Fibroblast of the conjunctiva (primary cell): ENCODE results near the gene NBPF1.
A peak's percentile ranks its signal among the peaks of the same experiment; 100 is the strongest.
"Not testable (repeated sequence)": the region's sequence is repeated elsewhere in the genome, so short reads cannot be mapped to it uniquely, and the experiment has no call there.

Experiments used
- DNase-seq: peaks from one replicate; pipeline ENCODE4 v3.0.0-alpha.2; 2010; ENCODE audit warnings: low read depth

The NBPF1 gene

GRCh38 chr1:16613185-16614147 is at the start of gene NBPF1:
Gene NBPF1 (minus strand): TSS chr1:16613564.
- DNase-seq = peak; percentile 89

GRCh38 chr1:16658234-16658633 is 44.9 kb upstream of the NBPF1 start:
- DNase-seq = not testable (repeated sequence)

- DNase-seq = not testable (repeated sequence)
These were observed 43.8 kb upstream of the NBPF1 start for GRCh38 chr1:16656981-16657683.

- not testable (repeated sequence) for DNase-seq
These were observed 43.2 kb upstream of the NBPF1 start for GRCh38 chr1:16656574-16656973.

GRCh38 chr1:16651560-16651959 is 38.2 kb upstream of the NBPF1 start:
- not testable (repeated sequence) for DNase-seq

GRCh38 chr1:16649960-16650359 is 36.6 kb upstream of the NBPF1 start:
- DNase-seq = not testable (repeated sequence)

GRCh38 chr1:16649390-16649789 is 36.0 kb upstream of the NBPF1 start:
- not testable (repeated sequence) for DNase-seq

- not testable (repeated sequence) for DNase-seq
These were observed 35.4 kb upstream of the NBPF1 start for GRCh38 chr1:16648756-16649155.

- DNase-seq = not testable (repeated sequence)
These were observed 34.9 kb upstream of the NBPF1 start for GRCh38 chr1:16648250-16648649.

GRCh38 chr1:16647179-16648176 is 34.1 kb upstream of the NBPF1 start:
- DNase-seq = not testable (repeated sequence)

- DNase-seq = not testable (repeated sequence)
These were observed 33.4 kb upstream of the NBPF1 start for GRCh38 chr1:16646716-16647115.

GRCh38 chr1:16646061-16646664 is 32.8 kb upstream of the NBPF1 start:
- not testable (repeated sequence) for DNase-seq

- DNase-seq = not testable (repeated sequence)
These were observed 32.1 kb upstream of the NBPF1 start for GRCh38 chr1:16645271-16646060.

- peak; percentile 86 for DNase-seq
These were observed 31.3 kb upstream of the NBPF1 start for GRCh38 chr1:16644482-16645270.

- no peak for DNase-seq
These were observed 30.8 kb upstream of the NBPF1 start for GRCh38 chr1:16644193-16644481.

GRCh38 chr1:16643476-16644192 is 30.3 kb upstream of the NBPF1 start:
- not testable (repeated sequence) for DNase-seq

- not testable (repeated sequence) for DNase-seq
These were observed 29.6 kb upstream of the NBPF1 start for GRCh38 chr1:16643001-16643411.

GRCh38 chr1:16642025-16642966 is 28.9 kb upstream of the NBPF1 start:
- DNase-seq = not testable (repeated sequence)
